CMK (cell line): ENCODE data around the gene TCF4.

Experiments used
- DNase-seq: peaks from one replicate; pipeline ENCODE4 v3.0.0-alpha.2; 2010; ENCODE audit warnings: low read depth

Gene TCF4

DNA sequence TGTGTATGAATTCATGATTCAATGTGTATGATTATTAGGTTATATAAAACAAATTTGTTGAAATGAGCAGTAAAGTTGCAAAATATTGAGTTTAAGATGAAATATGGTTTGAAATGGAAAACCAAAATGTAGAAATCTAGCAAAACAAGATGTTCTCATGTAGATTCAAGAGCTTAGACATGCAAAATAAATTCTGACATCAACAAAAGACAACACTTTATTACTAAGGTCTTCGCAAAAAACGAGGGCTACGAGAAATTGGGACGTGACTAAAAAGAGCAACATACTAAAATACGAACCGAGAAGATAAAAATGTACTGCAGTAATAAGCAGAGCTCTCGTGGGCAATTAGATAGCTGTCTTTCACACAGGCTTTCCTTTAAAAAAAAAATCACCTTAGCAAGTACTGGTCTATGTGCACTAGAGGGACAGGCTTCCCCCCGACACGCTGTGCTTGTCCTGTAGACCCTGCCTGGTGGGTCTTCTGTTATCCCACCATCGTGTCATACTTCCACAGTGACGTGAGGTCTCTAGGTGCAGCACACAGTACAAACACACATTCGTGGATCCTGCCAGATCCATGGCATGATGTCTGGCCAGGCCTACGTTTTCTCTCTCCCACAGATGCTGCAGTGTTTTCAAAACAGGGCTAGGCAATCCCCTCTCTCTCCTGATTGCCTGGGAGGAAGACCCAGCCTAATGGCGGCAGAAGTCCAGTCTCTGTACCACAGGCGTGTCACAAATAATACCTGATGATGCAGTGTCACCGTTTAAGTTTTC, 240.8 kb downstream of the TCF4 start:
- no peak for DNase-seq

DNA sequence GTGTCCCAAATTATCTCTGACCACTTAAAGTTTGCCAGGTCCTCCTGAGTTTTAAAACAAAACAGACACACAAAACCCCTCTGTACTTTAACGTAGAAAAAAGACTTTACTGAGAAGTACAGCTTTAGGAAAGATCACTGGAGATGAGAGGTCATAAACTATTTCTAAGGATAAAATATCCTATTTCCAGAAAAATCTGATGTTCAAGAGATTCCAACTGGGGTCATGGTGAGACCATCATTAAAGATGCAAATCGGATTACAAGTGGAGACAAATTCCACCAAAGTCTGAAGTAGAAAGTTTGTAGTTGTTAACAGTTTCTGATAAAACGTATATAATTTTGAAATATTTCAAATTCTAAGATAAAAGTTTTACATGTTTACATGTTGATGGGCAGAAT, 241.6 kb downstream of the TCF4 start:
- DNase-seq = no peak

DNA sequence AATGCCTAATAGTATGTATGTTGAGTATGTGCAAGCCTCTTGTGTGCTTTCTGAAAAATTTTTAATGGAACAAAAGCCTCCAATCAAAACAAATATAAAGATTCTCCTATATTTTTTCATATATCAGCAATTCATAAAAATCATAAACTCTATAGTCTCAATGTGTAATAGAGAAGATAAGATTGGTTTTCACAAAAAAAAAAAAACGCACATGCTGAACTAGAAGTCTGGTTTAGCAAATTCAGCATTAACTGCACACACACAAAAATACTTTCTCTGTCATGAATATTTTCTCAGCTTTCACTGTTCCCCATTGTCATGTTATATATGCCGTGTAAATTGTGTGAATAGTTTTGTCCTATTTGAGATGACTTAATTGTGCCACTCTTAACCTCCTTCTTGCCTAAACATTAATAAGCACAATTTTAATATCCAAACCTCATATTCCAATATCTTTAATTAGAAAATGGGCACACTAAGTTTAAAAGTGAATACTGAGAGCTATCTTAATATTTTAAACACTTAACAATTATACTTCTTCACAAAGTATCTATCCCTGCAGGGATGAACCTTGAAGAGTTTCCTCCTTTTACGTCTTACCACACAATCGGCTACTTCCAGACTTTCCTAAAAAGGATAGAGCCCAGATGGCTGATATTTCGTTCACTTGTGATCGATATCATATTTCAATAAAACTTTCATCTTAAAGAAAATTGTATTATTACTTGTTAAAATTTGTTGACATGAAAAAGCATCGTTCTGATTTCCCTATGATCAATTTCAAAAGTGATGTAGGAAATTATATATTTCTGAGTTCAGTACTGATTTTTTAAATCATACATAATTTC, 242.7 kb downstream of the TCF4 start:
- DNase-seq = no peak

DNA sequence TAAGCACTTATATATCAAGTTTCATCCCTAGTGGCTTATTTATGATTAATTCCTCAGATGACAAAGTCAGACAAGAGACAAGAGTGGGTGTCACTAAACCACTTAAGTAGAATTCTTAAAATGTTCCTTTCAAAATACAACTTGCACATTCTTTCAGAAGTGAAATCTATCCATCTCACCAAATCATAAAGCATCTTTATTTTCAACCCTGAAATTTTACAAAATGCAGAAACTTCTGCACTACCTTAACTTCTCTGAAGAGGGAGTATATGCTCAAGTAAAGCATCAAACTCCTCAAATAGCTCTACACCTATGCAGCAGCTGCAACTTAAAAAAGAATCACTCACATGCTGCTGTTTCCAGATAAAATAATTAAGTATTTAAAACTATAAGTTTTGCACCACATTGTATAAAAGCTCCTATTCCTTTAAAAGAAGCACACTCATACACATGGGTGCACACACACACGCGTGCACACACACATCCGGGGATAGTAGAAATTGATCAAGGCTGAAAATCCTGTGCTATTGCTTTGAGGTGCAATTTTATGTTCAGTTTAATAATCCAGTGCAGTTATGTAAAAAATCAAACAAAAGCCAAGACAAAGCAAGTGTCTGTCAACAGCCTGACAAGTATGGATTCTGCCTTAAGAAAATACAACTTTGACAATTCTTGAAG, 244.5 kb downstream of the TCF4 start:
- DNase-seq = no peak

- no peak for DNase-seq
Measured at GRCh38 chr18:55340998-55341397, 247.0 kb downstream of the TCF4 start.

DNA sequence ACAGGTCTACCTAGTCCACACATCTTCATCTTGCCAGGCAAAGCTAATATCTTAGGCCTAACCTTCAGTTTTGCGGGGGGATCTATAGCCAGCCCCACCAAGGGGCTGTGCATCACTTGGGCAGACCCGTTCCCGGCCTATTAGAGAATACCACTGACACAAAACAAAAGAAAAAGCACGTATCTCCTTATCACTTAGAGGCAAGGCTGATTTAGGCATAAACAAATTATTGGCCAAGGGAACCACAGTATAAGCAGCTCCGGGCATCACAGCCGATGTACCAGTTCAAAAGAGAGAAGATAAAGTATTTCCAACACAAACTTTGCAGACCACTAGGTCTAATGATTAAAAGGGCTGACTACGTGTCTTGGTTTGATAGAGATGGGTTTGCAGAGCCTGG, 248.0 kb downstream of the TCF4 start:
- no peak for DNase-seq

GRCh38 chr18:55338978-55339650, 248.9 kb downstream of the TCF4 start:
- DNase-seq = no peak

GRCh38 chr18:55337908-55338521, 250.0 kb downstream of the TCF4 start:
- no peak for DNase-seq

DNA sequence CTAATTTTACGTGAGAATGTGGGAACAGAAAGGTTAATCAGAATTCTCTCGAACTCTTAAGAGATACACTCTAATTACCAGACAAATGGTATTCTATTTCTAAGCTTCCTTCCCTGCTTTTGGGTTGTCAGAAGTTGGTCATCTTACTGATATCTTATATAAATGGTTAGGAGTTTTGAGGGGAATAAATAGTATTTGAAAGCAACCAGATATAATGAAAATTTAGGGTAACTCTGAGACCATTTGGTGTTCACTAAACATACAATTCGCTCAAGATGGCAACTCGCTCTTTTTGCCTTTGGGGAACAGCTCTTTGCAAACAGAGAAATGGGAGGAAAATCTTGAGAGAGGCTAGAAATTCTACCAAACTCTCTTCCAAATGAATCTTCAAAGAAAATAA, 250.9 kb downstream of the TCF4 start:
- DNase-seq = no peak

GRCh38 chr18:55336438-55337100, 251.4 kb downstream of the TCF4 start:
- DNase-seq = no peak

DNA sequence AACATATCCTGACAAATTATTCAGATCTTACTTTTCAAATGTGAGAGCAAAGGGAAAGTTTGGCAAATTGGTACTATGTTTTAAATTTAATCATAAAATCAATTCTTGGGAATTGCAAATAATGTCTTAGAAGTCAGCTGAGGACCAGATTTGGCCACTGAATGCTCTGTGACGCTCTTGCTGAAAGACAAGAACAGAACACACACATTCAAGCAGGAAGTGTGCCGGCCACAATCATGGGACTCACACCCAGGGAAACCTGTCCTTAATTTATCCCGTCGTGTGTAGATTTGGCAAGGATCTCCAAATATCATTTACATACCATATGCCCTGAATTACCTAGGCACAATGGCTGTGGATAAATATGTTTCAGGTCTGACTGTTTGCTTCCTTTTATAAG, 253.1 kb downstream of the TCF4 start:
- DNase-seq = no peak

GRCh38 chr18:55331301-55331700, 256.7 kb downstream of the TCF4 start:
- no peak for DNase-seq

DNA sequence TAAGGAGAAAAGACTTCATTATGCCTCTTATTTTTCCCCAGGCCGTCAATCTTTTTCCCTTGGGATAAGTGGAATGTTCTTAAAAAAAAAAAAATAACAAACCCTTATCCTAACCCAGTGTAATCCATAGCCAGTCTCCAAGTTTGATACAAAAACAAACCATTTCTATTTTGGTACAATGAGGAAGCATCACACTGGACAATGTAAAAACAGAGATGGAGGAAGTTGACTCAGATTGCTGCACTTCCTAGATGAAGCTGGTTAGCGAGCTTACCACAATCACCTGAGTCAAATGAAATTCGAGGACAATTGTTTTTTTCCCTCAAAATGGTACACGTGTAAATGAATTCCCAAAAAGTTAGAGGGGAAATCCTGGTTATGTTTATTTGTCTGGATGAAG, 259.7 kb downstream of the TCF4 start:
- no peak for DNase-seq

DNA sequence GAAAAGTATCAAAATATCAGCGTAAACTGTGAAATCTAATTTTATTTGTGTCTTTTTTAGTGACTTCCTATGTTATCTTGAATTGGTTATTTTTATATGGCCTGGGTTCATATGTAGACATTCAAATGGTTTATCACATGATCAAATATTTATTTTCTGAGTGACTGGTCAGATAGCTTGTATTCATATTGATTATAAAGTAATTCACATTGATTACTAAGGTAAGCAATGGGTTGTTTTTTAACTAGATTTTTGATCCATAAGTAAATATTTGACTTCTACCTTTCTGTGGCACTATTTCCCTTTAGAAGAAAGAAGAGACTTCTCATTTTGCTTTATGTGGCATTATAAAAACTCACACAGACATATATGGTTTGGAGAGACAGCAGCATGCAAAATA, 260.5 kb downstream of the TCF4 start:
- no peak for DNase-seq

DNA sequence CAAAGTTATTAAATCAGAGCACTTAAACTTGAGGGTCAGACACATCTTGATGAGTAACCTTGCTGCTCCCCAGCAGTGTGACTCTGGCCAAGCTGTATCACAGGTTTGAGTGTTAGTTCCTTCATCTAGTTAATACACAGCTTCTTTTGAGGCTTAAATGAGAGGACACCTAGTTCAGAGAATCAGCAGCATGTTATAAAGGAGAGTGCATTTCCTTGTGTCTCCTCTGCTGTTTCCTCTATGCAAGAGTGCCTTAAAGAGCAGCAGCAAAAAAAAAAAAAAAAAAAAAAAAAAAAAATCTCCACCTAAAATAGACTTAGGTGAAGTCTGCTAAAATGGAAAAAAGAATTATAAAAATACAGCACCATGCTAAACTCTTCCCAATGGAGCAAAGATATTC, 261.9 kb downstream of the TCF4 start:
- no peak for DNase-seq

- DNase-seq = no peak
Measured at GRCh38 chr18:55324166-55324565, 263.8 kb downstream of the TCF4 start.

DNA sequence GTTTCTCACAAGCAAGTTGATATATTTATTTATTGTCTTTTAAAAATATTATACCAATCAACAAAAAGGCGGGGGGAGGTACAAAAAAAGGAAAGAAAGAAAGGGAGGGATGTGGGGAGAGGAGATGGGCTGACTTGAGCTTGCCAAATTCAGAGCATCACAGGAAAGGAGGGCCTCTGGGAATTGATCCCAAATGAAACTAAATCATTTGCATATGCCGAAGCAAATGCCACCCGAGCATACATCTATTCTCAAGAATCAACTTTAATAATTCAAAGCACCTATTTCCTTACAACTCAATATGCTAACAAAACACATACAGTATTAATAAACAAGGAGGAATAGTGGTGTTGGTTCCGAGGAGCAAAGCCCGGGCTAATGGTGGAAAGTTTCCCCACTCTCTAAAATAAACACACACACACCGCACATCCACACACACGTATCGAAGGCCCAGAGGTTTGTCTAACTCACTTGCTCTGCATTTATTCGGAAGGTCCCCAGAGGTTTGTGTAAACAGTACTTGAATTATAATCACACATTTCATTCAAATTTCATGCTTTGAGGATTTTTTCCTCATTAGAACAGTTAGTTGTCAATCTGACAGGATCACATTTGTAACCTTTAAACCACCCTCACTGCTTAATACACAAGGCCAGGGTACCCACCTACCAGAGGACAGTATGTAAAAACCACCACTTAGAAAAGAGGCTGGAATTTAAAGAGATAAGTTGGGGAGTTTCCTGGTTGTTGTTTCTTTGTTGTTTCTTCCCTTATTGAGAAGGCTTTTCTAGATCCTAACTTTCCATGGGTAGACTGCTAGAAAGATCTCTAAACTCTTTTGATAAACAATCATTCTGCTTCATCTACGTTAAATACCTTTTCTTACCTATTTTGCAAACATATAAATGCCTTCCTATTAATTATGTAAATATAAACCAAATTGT, 264.7 kb downstream of the TCF4 start:
- no peak for DNase-seq

DNA sequence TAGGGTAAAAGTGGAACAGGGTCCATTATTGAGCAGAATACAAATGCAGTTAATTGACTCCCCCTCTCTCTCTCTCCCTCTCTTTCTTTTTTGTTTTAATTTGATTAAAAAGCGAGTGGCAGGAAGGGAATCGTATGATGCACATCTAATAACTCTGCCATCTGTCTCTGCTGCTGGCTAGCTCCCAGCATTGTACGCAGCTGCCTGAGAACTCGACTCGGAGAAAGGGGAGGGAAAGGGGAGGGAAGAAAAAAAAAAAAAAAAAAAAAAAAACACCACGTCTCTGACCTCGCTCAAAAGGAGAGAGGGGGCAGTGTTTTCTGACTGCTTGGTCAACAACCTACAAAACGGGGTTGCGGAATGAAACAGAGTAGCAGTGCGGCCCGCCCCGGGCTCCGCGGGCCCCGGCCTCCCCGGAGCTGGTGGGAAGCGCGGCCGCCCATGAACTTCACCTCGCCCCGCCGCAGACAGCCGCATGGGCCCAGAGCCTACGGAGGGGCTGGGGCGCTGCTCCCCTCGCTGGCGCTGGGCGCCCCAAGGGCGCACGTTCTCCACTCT, 265.7 kb downstream of the TCF4 start:
- peak; percentile 22 for DNase-seq

- peak; percentile 17 for DNase-seq
Measured at GRCh38 chr18:55321265-55322177, 266.5 kb downstream of the TCF4 start.
